LNCAP (cell line): Measurements from ENCODE around the gene GAREM1.

Source experiments
- TF ChIP-seq, protein P1 (sequence below): fragments of 450-650 bp; IDR thresholded peaks from 2 replicates; pipeline ENCODE4 v1.5.1; 2017; ENCODE audit warnings: mild to moderate bottlenecking

The GAREM1 gene

DNA sequence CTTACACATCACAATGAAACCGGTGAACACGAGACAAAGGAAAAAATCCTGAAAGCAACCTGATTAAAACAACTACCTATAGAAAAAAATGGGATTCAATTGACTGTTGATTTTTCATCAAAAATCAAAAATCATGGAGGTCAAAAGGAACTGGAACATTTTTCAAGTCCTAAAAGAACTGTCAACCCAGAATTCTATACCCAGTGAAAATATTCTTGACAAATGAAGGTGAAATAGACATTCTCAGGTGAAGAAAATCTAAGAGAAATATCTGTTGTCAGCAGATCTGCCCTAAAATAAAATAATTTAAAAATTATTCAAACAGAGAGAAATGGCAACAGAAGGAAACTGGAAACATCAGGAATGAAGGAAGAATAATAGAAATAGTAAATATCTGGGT is 38.9 kb downstream of the GAREM1 start:
- TF ChIP-seq, protein P1, sequence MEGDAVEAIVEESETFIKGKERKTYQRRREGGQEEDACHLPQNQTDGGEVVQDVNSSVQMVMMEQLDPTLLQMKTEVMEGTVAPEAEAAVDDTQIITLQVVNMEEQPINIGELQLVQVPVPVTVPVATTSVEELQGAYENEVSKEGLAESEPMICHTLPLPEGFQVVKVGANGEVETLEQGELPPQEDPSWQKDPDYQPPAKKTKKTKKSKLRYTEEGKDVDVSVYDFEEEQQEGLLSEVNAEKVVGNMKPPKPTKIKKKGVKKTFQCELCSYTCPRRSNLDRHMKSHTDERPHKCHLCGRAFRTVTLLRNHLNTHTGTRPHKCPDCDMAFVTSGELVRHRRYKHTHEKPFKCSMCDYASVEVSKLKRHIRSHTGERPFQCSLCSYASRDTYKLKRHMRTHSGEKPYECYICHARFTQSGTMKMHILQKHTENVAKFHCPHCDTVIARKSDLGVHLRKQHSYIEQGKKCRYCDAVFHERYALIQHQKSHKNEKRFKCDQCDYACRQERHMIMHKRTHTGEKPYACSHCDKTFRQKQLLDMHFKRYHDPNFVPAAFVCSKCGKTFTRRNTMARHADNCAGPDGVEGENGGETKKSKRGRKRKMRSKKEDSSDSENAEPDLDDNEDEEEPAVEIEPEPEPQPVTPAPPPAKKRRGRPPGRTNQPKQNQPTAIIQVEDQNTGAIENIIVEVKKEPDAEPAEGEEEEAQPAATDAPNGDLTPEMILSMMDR = no peak

GRCh38 chr18:32429402-32429801 is 41.3 kb downstream of the GAREM1 start:
- TF ChIP-seq, protein P1 = no peak

DNA sequence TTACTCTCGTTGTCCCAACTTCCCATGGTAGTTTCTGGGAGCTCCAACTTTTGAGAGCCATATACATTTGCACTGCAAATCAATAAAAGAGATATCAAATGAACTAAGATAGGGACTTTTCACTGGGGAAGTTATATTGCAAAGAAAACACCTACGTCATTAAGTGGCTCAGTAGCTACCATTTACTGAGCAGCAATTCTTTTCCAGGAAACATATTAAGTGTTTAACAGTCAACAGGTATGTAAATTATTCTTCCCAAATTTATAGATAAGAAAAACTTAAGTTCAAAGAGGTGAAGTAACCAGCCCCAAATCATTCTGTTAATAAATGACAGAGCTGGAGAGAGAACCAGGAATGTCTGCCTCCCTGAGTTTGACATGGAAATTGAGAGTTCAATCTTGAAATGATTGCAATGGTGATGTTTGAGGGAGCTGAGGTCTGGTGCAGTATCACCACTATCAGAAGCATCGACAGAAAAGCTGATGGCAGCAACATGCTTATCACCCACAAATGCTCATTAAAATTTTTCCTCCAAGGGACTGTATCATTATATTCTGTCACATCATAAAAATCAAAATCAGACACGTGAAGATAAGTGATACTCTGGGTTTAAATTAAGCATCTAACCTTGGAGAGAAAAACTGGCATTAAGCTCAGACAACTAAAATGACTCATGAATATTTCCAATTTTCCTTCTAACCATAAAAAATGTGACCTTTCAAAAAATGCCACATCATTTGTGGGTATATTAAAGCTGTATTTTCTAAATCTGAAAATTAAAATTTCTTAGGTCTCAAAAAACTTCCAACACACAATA is 43.4 kb downstream of the GAREM1 start:
- TF ChIP-seq, protein P1 = no peak

DNA sequence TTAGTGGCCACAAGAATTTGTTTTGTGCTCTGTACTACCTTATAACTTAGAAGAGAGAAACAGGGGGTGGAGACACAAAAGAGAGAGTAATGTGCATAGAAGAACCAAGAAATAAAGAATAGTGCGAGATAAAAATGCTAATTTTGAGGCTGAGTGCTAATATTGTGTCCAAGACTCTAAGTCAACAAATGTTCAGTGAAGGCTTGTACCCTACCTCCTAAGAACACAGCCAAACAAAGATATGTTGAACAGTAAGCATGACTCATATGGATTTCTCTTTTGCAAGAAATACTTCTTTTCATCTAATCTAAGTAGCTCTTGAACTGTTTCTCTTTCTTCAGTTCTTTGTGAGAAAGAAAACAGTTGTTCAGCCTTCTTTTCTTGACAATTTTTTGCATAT is 45.2 kb downstream of the GAREM1 start:
- TF ChIP-seq, protein P1 = no peak

DNA sequence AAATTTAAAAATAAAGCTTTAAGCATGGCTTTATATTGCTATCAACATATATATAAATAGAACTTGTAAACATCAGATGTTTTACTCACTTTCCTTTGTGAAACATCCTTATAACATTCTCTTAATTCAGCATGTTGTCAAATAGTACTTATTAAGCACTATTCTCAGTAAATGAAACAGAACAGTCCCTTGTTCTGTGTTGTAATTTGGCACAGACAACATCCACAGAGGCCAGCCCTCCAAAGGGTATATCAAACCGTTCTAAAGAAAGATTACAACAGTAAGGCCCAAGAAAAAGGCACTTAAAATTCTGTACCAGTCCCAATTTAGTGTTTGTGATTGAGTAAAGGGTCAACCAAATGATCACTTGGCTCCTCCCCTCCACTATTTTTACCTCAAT is 46.0 kb downstream of the GAREM1 start:
- TF ChIP-seq, protein P1 = no peak

- TF ChIP-seq, protein P1 = no peak
Observed at GRCh38 chr18:32422978-32423740, 47.5 kb downstream of the GAREM1 start.

- TF ChIP-seq, protein P1 = no peak
Observed at GRCh38 chr18:32422201-32422600, 48.5 kb downstream of the GAREM1 start.
